NCI-H446 (cell line): Measurements from ENCODE around the gene CAVIN3.

Source experiments
- DNase-seq, 2 experiments: peaks; one replicate each; lab custom pipeline; 2025; lab: John Stamatoyannopoulos, UW

The CAVIN3 gene

GRCh38 chr11:6270584-6271246 lies 49.6 kb downstream of the CAVIN3 start:
- DNase-seq = no peak

- no peak for DNase-seq
Measured at GRCh38 chr11:6269994-6270393, 50.3 kb downstream of the CAVIN3 start.
